Vagina (tissue), 2 donors: ENCODE measurements around the gene ANGEL1. TPM values are rescaled to one million over a fixed set of nuclear protein-coding genes. Genes with fewer than 3 reads are reported as not detected.
A peak's percentile ranks its signal among the peaks of the same experiment; 100 is the strongest.

Source experiments
- DNase-seq, 2 donors: peaks; one replicate each; pipeline ENCODE4 v3.0.0-alpha.2; 2017; ENCODE audit errors: extremely low spot score in 2 of 2
- H3K27ac ChIP-seq: fragments of 200-600 bp; sonication (generic); one replicate; pipeline ENCODE4 v1.5.1; 2019
- H3K27me3 ChIP-seq: fragments of 200-600 bp; sonication (generic); one replicate; pipeline ENCODE4 v1.5.1; 2019
- H3K36me3 ChIP-seq, 2 donors: fragments of 200-600 bp; sonication (generic); one replicate each; pipeline ENCODE4 v1.5.1; 2017 to 2019
- H3K4me1 ChIP-seq: fragments of 200-600 bp; sonication (generic); one replicate; pipeline ENCODE4 v1.5.1; 2019
- H3K4me3 ChIP-seq, 2 donors: fragments of 200-600 bp; sonication (generic); 1 replicate in 1 of 2; 2 replicates in 1 of 2; pipeline ENCODE4 v1.5.1; 2016 to 2019
- H3K9me3 ChIP-seq: fragments of 200-600 bp; sonication (generic); one replicate; pipeline ENCODE4 v1.5.1; 2019
- POLR2A ChIP-seq, 2 donors: fragments of 450-650 bp; IDR thresholded peaks; one replicate each; pipeline ENCODE4 v1.6.1; 2017; ENCODE audit warnings: antibody characterized with exemption in 2 of 2, mild to moderate bottlenecking in 2 of 2, moderate library complexity in 2 of 2
- POLR2AphosphoS5 ChIP-seq, 2 donors: sonication (generic); formaldehyde crosslinking; IDR thresholded peaks; one replicate each; pipeline ENCODE4 v1.9.0; 2017; ENCODE audit warnings: antibody characterized with exemption in 2 of 2, mild to moderate bottlenecking in 2 of 2, low read depth in 1 of 2; ENCODE audit not compliant: insufficient read depth in 1 of 2
- intact Hi-C: fragments of 100-400 bp; cut with DNase I; formaldehyde crosslinking; loops from one replicate; pipeline ENCODE4 v1.15.1; 2023
- total RNA-seq: library from RNA; depleted of rRNA; stranded (reverse); fragments of >200 nt; gene quantifications from one replicate; pipeline ENCODE4 v1.2.3, GENCODE V29; 2016
- TF ChIP-seq, protein P1 (sequence below), 3 experiments: fragments of 450-650 bp in 2 of 3; fragments of 200-600 bp in 1 of 3; sonication (generic) in 1 of 3; IDR thresholded peaks; one replicate each; pipeline ENCODE4 v1.5.1; 2017 to 2019; ENCODE audit warnings: antibody characterized with exemption in 3 of 3, mild to moderate bottlenecking in 2 of 3, moderate library complexity in 2 of 3

The ANGEL1 gene
- total RNA-seq, 1 donor from 2014 or later = 13.0 TPM

DNA sequence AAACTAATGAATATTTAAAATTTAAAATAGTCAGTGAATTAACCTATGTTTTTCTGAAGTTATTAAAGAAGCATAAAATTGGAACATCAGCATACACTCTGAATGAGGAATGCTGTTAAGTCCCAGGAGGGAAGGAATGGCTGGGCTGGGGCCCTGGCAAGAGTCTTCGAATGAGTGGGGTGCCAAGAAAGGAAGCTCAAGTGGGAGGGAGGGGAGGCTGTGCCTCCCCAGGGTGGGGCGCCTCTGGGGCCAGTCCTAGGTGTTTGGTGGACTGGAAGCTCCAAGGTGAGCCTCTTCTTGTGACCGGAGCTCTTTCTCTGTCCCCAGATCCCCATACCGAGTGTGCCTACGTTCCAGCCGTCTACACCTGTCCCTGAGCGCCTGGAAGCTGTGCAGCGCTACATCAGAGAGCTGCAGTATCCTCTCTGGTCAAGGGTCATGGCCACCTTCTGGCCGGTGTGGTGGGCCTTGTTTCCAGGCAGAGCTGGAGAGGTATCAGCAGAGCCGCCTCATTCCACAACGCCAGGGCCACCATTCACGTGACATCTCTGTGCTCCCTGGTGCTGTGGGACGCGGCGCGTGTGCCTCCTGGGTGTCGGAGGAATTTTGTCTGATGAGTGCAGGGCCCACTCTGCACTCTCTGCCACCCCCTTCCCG is 42.9 kb downstream of the ANGEL1 start:
- DNase-seq = no peak
- Histone ChIP-seq H3K4me3 (no peak overlapping the region), H3K4me1 (peaks cover 37% of the 10 kb centered on the region), H3K36me3 (no peaks in the 10 kb centered on the region), H3K27ac (no peak overlapping the region), H3K27me3 (no peaks in the 10 kb centered on the region), H3K9me3 (no peaks in the 10 kb centered on the region)
- intact Hi-C loops = no loop called here
- TF ChIP-seq, protein P1, sequence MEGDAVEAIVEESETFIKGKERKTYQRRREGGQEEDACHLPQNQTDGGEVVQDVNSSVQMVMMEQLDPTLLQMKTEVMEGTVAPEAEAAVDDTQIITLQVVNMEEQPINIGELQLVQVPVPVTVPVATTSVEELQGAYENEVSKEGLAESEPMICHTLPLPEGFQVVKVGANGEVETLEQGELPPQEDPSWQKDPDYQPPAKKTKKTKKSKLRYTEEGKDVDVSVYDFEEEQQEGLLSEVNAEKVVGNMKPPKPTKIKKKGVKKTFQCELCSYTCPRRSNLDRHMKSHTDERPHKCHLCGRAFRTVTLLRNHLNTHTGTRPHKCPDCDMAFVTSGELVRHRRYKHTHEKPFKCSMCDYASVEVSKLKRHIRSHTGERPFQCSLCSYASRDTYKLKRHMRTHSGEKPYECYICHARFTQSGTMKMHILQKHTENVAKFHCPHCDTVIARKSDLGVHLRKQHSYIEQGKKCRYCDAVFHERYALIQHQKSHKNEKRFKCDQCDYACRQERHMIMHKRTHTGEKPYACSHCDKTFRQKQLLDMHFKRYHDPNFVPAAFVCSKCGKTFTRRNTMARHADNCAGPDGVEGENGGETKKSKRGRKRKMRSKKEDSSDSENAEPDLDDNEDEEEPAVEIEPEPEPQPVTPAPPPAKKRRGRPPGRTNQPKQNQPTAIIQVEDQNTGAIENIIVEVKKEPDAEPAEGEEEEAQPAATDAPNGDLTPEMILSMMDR (IDR thresholded peaks at IDR 0.05) = no peak
- no peak for TF ChIP-seq POLR2A (IDR thresholded peaks at IDR 0.05)
- TF ChIP-seq POLR2AphosphoS5 (IDR thresholded peaks at IDR 0.05; ENCODE audit: insufficient read depth in 1 of 2, low read depth in 1 of 2) = no peak

DNA sequence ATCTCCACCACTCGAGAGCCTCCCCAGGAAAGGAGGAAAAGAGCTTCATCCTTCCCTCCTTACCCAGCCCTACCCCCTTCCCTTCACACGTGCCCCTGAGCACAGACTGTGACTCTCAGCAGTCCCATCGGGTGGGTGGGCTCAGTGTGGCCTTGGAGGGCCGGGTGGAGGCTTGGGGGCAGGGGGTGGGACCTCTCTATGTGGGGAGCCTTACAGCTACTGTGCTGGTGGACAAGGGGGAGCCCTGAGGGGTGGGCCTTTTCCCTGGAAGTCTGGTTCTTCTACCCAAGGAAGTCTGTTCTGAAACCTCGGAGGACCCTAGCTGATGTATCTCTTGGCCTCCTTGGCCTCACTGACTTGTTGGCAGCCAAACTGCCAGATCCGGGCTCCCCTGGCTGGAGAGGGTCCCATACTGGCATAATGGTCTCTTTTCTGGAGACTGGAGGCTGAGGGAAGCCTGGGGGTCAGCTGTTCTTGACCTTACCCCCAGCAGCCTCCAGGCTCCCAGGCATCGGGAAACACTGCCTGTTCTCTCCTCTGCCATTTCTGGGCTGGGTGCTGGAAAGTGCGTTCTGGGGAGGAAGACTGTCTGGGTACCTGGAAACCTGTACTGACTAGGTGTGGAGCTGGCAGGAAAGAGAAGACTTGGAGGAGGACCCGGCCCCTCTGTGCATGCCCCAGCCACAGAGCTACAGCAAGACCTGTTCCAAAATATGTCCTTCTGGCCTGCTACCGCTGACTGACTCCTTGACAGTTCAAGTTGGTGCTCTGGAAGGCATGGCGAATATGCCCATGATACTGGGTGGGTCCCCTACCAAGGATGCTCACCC is 43.8 kb downstream of the ANGEL1 start:
- Histone ChIP-seq H3K36me3 (no peaks in the 10 kb centered on the region), H3K4me1 (peaks cover 30% of the 10 kb centered on the region), H3K9me3 (no peaks in the 10 kb centered on the region), H3K4me3 (no peak overlapping the region), H3K27me3 (no peaks in the 10 kb centered on the region), H3K27ac (peak overlapping the region; percentile 6)
- no peak for DNase-seq
- TF ChIP-seq POLR2AphosphoS5 (IDR thresholded peaks at IDR 0.05; ENCODE audit: insufficient read depth in 1 of 2, low read depth in 1 of 2) (no peak), POLR2A (IDR thresholded peaks at IDR 0.05) (no peak)
- TF ChIP-seq, protein P1 (IDR thresholded peaks at IDR 0.05) = no peak
- intact Hi-C loops = no loop called here

DNA sequence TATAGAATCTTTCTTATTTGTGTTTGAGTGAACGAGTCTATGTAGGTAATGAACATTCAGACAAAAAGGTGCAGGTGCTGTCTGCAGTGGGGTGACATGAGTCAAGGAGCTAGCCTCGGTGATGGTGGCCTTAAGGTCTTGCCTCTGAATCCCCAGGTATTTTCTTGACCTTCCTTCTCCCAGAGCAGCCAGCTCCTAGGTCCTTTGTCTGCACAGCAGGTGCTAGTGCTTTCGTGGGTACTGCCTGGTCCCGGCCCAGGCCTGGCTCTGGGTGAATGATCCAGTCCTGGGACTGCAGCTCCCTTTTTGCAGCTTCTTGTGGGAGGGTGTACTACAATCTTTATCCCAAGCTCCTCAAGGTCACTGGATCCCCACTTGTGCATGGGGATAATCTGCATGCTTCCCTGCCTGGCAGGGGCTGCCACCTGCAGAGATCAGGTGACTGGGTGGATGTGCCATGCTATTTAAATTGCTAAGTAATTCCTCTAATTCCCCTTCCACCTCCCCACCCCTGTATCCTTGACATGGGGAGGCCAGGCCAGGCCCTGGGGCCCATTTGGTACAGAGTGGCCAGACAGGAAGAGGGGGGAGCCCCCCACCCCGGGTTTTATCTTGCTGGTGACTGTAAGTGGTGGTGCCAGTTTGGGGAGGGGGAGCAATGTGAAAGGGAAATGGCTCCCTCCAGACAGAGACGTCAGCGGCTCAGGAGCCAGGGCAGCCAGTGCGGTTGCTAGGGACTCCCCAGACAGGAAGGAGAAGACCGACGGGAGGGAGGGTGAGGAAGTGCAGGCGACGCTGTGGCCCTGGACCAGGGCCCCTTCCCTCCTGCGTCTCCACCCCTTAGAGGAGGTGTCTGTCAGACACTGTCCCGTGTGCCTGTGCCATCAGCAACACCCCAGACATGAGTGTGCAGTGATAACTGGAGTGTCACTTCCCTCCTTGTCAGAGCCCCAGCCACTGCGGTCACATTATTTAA is 44.7 kb downstream of the ANGEL1 start:
- no peaks in the 10 kb centered on the region for H3K27me3 ChIP-seq
- peak overlapping the region; percentile 6 for H3K27ac ChIP-seq
- intact Hi-C loops = no loop called here
- H3K9me3 ChIP-seq = no peaks in the 10 kb centered on the region
- DNase-seq = no peak
- TF ChIP-seq POLR2A (IDR thresholded peaks at IDR 0.05) (no peak), POLR2AphosphoS5 (IDR thresholded peaks at IDR 0.05; ENCODE audit: insufficient read depth in 1 of 2, low read depth in 1 of 2) (peak in 1 of 2 donors; percentile 18)
- H3K36me3 ChIP-seq = no peaks in the 10 kb centered on the region
- no peak overlapping the region for H3K4me3 ChIP-seq
- peaks cover 24% of the 10 kb centered on the region for H3K4me1 ChIP-seq

DNA sequence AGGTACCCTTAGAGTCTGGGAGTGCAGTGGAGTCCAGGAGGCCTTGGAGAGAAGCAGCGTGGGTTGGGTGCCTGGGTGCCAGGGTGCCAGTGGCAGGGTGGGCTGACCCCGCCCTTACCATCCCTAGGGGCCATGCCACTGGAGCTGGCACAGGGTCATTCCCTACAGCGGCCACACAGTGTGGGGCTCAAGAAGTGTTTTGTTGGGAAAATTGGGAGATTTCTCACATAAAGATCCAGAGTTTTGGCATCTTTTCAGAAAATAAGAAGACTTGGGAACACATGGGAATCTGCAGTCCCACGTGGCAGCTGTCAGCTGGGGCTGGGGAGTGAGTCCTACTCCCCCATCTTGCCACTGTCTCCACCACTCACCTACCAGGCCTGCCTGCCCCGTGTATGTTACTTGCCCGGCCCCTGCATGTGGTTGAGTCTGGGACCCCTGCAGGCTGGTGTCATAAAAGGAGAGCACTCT is 47.2 kb downstream of the ANGEL1 start:
- TF ChIP-seq POLR2A (IDR thresholded peaks at IDR 0.05) = no peak
- TF ChIP-seq POLR2AphosphoS5 (IDR thresholded peaks at IDR 0.05; ENCODE audit: insufficient read depth in 1 of 2, low read depth in 1 of 2) = no peak
- TF ChIP-seq, protein P1 (IDR thresholded peaks at IDR 0.05) = no peak
- intact Hi-C loops = no loop called here
- H3K27ac ChIP-seq = no peak overlapping the region
- DNase-seq = no peak
- H3K36me3 ChIP-seq = no peaks in the 10 kb centered on the region
- no peaks in the 10 kb centered on the region for H3K27me3 ChIP-seq
- peaks cover 32% of the 10 kb centered on the region for H3K4me1 ChIP-seq
- no peaks in the 10 kb centered on the region for H3K9me3 ChIP-seq
- no peak overlapping the region for H3K4me3 ChIP-seq
